GM21423 (cell line): ENCODE data around the gene LIN37.

ENCODE experiments used
- ATAC-seq: cut with Tn5 transposase; IDR thresholded peaks from one replicate; pipeline ENCODE4 v1.9.1; 2021; ENCODE audit warnings: mild to moderate bottlenecking, moderate library complexity; ENCODE audit not compliant: unreplicated experiment

The LIN37 gene

DNA sequence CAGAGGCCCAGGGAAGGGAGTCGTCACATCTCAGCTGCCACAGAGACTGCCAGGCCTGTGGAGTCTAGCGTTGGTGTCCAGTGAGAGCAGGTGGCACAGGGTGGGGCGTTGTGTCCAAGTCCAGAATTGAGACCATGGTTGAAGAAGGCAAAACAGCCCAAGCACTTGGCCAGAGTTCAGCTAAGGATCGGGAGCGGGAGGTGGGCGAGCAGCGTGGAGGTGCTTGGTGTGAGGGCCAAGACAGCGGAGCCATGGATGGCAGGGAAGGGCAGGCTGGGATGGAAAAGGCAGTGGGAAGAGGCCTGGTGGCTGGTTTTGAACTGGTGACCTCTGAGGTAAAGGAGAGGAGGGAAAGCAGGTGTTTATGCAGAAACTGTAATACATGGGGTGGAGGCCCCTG lies 14.1 kb upstream of the LIN37 start:
- ATAC-seq: no peak

DNA sequence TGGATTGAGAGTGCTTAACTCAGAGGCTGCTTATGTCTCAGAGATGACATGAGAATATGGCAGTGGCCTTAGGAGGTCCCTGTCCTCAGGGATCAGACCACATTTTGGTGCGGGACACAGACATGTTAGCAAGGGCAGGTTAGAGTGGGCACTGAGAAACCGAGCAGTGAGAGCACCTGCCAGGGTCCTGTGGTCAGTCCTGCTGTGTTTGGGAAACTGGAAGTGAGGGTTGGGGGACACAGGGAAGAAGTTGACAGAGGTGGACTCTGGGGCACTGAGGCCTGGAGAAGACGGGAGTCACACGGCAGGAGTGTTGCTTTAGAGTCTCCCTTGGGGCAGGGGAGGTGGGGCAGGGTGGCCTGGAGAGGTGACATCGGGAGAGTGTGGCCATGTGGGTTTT lies 13.5 kb upstream of the LIN37 start:
- no peak for ATAC-seq

DNA sequence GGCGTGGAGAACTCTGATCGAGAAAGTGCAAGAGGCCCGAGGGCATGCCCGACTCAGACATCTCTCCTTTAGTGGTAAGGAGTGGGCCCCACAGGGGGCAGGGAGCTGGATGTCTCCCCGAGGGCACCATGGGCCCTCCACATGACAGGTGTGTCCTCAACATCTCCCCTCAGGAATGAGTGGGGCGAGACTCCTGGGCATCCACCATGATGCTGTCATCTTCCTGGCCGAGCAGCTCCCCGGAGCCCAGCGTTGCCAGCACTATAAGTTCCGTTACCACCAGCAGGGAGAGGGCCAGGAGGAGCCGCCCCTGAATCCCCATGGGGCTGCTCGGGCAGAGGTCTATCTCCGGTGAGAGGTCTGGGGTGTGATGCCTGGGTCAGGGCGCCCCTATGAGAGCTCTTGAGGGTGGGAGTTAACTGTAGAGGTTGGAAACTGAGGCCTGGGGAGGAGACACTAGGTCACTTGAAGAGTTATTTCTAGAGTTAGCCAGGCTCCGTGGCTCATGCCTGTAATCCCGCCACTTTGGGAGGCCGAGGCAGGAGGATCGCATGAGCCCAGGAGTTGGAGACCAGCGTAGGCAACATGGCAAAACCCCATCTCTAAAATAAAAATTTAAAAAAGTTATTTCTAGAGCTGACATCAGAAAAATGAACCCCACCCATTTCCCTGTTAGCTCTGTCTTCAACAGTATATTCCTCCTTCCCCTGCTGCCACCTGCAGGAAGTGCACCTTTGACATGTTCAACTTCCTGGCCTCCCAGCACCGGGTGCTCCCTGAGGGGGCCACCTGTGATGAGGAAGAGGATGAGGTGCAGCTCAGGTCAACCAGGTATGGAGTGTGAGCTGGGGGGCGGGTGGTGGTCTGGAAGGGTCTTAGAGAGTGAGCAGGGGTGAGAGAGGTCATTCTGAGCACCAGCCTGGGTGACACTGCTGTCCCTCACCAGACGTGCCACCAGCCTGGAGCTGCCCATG lies 11.2 kb upstream of the LIN37 start:
- ATAC-seq: no peak

DNA sequence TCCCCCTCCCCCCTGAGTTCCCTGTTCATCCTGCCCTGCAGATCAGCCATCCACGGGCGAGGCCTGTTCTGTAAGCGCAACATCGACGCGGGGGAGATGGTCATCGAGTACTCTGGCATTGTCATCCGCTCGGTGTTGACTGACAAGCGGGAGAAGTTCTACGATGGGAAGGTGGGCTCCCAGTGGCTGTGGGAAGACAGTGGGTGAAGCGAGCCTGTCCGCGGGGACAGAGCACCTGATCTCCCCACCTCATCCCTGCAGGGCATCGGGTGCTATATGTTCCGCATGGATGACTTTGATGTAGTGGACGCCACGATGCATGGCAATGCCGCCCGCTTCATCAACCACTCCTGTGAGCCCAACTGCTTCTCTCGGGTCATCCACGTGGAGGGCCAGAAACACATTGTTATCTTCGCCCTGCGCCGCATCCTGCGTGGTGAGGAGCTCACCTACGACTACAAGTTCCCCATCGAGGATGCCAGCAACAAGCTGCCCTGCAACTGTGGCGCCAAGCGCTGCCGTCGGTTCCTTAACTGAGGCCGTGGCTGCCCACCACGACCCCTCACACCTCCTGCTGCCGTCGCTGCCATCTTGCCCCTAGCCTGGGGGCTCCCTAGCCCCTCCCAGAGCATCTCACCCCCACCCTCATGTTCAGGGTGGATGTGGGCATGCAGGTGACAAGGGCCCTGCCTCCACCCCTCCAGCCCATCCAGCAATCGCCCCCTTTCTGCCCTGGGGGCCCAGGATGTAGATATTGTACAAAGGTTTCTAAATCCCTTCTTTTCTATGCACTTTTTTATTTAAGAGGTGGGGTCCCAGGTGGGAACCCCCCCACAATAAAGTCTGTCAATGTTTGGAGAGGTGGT lies 10.1 kb upstream of the LIN37 start:
- ATAC-seq: no peak

DNA sequence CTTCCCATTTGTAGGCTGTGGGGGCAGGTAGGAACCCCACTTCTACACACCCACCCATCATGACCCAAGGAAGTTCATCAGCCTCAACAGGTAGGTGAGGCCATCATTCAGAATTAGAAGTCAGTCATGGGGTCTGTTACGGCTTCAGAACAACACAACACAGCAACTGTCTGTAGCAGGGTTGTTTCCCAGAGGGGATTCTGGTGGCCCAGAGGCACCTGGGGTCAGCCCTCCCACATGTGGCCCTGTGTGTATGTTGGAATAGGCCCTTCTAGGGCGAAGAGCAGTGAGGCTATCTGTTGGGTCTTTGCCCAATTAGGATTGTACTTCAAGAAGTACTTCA lies 9.5 kb upstream of the LIN37 start:
- no peak for ATAC-seq

DNA sequence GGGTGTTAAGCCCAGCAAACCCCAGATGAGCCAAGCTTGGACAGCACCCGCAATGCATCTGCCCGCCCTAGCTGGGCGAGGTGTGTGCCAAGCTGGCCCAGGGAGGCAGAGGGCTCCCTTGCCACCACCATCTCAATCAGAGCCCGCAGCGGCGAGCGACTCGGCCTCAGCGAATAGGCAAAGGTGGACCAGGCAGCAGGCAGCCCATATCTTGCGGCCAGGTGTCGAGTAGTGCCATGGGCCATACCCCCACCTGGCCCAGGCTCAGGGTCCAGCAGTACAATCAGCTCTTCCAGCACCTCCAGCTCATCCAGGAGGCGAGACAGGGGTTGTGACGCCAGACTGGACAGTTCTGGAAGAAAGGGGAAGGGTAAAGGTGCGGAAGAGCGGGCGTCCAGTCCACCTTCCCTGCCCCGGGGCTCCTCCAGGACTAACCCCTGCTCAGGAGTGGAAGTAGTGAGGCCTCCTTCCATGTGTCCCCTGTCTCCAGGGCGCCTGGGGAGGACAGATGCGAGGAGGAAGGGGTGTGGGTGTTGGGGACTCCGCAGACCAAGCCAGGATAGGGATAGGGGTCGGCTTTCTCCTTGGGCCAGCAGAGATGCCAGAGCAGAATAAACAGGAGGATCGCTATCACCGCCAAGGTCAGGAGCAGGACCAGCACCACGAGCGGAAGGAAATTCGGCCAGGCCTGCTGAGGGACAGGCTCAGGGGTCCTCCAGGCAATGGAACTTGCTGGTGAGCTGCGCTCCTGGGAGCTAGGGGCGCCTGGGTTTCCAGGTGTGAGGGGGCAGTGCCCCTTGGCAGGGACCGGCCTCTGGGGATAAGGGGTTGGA lies 8.9 kb upstream of the LIN37 start:
- no peak for ATAC-seq

DNA sequence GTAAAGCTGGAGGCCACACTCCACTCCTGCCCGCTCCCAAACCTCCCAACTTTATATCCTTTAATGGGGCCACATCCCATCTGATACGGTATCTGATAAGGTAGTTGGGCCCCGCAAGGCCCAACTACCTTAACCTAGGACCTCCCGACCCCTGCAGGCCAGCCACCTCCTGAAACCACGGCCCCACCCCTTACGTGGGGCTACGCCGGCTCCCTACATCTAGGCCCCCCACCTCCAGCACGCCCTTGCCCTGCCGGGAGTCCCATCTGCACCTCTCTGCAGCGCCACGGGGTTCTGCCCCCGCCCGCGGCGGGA lies 8.3 kb upstream of the LIN37 start:
- ATAC-seq: peak; percentile 8

DNA sequence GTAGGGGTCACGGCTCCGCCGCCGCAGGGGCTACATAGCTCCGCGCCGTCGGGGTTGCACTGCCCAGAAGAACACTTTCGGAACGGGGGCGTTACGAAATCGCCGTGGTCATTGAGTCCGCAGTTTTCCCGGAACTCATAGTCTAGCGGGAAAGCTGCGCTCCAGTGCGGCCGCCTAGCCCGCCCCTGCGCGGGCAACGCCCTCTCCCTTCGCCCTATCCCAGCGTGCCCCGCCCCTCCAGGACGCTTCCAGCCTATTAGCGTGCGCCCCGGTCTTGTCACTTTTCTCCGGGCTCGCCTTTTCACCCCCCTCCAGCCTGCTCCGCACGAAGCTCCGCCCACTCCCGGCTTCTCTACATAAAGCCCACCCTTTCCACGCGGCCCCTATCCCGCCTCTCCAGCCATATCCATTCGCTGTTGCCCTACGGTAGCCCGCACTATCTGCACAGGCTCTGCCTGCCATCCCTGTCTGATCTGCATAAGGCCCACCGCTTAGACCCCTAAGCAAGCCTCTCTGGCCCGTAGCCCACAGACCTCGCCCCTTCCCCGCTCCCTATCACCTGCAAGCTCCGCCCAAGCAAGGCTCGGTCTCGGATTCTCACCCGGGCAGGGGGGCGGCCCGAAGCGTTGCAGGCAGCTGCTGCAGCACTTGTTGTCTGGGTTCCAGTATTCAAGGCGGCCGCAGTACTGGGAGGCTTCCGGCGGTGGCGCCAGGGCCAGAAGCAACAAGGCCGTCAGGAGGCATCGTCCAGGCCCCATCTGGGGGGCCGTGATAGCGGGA lies 7.8 kb upstream of the LIN37 start:
- peak; percentile 50 for ATAC-seq

DNA sequence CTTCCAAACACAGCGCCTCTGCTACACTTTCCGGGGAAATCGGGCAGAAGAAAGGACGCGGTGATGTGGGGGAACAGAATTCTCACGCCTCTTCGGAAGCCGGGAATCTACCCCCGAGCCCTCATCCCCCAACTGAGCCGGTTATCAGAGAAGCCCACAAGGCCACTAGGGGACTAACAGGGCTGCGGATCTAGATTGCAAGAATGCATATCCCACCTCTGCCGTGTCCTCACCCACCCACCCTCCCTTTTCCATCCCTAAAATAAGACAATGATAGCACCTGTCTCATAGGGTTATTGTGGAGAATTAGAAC lies 7.2 kb upstream of the LIN37 start:
- no peak for ATAC-seq

DNA sequence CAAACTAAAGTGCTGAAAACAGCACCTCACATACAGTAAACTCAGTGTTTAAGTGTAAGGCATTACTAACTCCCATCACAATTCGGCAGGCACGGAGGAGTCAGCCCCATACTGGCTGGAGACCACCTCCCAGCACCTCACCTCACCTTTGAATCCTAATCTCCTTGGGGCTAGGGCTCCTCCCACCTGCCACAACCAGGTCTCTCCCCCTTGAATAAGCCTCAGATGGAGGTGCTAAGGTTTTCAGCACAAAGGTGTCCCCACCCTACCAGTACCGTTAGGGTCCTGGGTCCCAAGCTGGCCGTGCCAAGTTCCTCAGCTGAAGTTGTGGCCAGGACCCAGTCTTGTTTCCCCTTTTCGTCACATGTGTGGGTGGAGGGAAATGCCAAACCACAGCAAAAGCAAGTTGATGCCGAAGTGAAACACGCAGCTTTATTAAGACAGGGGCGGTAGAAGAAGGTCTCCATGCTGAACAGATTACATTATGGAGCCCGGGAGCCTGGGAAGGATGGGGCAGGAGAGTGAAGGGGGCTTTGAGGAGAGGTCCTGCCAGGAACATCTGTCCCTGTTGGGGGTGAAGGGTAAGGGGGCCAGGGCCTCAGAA lies 6.2 kb upstream of the LIN37 start, which contains the start of gene IGFLR1:
Gene IGFLR1, minus strand, starts transcription at position 332 of the 604 bp plus-strand sequence. CDS start 1,272 bp downstream, outside the sequence.
- ATAC-seq: no peak

DNA sequence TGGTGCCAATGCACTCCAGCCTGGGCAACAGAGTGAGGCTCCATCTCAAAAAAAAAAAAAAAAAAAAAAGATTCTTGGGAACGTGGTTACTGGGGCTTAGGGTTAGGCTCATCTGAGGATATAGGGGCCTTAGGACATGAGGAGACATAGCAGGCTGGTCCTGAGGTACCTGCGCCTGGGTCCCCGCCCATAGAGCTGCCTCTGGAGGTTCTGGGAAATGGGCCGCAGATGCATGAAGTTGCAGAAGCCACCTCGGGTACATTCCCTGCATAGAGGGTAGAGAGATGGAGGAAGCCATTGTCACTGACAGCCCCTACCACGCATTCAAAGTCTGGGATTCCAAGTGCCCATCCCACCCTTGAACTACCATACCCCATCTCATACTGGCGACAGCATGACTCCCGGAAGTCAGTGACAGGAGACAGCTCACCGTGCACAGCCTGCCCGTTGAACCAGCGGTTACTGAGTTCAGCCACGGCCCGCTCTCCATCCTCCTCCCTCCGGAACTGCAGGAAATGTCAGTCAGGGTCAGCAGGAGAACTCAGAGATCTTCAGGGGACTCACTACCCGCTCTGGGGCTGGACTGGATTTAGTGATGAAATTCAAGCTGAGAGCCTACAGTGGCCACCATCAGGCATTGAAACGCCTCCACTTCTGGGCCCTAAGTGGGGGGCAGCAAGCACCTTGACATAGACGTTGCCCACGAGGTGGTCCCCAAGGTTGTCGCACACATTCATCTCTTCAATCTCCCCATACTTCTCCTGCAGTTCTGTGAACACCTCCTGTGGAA lies 4.5 kb upstream of the LIN37 start:
- no peak for ATAC-seq

DNA sequence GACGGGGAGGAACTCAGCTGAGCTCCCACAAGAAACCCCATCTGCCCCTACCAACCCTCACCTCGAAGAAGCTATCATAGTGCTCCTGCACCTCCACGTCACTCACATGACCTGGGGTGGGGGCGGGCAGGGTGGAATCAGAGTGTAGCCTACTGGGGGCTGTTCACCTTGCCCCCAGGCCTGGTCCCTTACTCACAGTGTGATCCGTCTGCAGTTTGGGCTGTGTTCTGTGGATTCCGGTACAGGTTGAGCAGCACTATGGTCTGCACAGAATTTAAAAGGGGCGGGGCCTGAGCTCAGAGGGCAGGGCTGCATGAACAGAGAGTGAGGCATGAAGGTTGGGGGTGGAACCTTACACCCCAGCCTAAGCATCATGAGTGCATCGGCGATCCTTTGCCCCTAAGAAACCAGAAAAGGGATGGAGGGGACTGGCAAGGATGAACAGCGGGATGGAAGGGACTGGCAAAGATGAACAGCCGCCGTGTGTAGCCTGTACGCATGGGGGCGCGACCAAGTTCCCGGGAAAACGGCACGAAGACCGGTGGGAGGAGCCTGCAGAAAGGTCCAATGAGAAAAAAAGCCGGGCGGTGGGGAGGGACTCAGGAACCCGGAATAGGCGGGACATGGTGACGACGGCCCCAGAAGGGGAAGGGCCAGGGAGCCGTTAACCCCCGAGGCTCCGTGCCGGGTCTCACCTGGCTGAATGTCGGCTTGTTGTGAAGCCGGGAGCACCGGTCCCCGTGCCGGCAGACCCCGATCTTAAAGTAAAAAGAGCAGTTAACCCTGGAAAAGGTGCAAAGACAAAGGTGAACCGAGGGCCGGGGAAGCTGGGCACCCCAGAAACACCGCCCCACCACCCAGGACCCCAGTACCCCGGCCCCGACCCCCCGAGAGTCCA lies 3.7 kb upstream of the LIN37 start:
- peak; percentile 33 for ATAC-seq

DNA sequence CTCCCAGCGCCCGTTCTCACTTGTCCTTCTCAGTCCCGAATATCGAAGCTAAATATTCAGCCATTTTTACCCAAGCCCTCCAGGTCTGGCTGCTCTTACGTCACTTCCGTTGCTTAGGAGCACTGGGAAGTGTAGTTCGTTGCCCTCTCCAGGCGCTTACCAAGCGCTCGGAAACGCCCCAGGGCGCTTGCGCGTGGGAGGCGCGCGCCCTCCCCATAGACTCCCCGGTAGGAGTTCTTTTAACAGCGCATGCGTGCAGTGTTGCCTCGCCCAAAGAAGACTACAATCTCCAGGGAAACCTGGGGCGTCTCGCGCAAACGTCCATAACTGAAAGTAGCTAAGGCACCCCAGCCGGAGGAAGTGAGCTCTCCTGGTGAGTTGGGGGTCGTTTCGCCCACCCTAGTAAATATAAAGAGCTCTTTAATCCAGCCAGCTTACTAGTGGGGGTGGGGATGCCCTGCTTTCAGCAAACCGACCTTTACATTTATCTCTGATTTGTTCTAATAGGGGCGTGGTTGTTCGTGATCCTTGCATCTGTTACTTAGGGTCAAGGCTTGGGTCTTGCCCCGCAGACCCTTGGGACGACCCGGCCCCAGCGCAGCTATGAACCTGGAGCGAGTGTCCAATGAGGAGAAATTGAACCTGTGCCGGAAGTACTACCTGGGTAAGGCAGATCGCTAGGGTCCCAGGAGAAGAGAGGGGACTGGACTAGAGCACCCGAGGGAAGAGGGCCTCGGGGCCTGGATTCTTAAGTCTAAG lies 2.9 kb upstream of the LIN37 start, which contains the start of the genes PSENEN and U2AF1L4:
Gene PSENEN, plus strand, starts transcription at position 324 of the 759 bp plus-strand sequence. Its CDS starts 280 bp downstream, at position 604.
Gene U2AF1L4, minus strand, starts transcription at position 91 of the 759 bp plus-strand sequence. Its CDS starts 27 bp downstream, at position 64.
- peak; percentile 36 for ATAC-seq

DNA sequence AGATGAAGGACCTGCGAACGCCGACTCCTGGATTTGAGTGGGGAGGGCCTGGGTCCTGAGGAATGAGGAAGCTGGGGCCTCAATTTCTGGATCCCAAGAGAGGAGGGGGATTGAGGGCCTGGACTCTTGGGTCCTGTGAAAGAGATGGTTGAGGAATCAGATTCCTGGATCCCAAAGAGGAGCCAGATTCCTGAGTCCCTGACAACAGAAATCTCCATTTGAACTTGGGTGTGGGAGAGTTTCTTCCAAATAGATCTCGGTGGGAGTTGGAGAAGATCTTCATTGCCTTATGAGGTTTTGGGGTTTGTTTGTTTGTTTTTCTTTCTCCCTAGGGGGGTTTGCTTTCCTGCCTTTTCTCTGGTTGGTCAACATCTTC lies 2.3 kb upstream of the LIN37 start:
- no peak for ATAC-seq

DNA sequence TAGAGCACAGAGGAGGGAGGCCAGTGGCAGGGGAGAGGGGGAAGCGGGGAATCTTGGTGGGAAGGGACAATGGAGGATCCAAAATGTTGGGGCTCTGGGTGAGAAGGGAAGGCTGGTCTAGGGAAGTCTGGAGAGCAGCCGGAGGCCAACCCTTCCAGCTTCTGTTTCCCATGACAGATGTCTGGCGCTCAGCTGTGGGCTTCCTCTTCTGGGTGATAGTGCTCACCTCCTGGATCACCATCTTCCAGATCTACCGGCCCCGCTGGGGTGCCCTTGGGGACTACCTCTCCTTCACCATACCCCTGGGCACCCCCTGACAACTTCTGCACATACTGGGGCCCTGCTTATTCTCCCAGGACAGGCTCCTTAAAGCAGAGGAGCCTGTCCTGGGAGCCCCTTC lies 1.8 kb upstream of the LIN37 start:
- no peak for ATAC-seq

DNA sequence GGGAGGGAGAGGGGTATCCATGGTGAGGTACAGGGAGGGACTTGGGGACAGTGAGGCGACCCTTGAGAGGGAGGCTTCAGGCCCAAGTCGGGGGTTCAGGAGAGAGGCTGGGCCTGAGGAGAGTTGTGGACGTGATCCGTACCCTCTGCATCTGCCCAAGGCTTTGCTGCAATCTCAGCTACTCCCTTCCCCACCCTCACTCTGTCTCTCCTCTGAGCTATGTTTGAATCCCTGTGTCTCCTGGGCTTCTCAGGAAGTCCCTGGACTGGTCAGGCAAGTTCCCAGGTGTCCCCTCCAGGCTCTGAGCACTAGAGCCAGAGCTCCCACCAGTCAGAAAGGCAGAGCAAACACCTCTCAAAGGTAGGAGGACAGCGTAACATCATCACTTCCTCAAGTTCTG lies 1.8 kb downstream of the LIN37 start:
- no peak for ATAC-seq
